HUES48 (cell line): Measurements from ENCODE around the gene NES.

Experiments used
- H3K27ac ChIP-seq: one replicate; pipeline ENCODE4 v1.7.0; 2013; ENCODE audit warnings: low read depth, low read length, inconsistent platforms
- H3K27me3 ChIP-seq: 2 replicates; pipeline ENCODE4 v1.6.1; 2013; ENCODE audit warnings: mild to moderate bottlenecking, low read length; ENCODE audit not compliant: control insufficient read depth, insufficient read depth
- H3K36me3 ChIP-seq: 2 replicates; pipeline ENCODE4 v1.6.1; 2013; ENCODE audit warnings: low read length; ENCODE audit not compliant: control insufficient read depth, insufficient read depth
- H3K4me1 ChIP-seq: 2 replicates; pipeline ENCODE4 v1.6.1; 2013; ENCODE audit warnings: mild to moderate bottlenecking, low read length; ENCODE audit not compliant: control insufficient read depth, insufficient read depth
- H3K4me3 ChIP-seq: 2 replicates; pipeline ENCODE4 v1.5.1; 2013; ENCODE audit warnings: mild to moderate bottlenecking, low read depth, low read length
- H3K9ac ChIP-seq: 2 replicates; pipeline ENCODE4 v1.6.1; 2013; ENCODE audit warnings: mild to moderate bottlenecking, low read depth, low read length, moderate library complexity
- H3K9me3 ChIP-seq: 2 replicates; pipeline ENCODE4 v1.6.1; 2013; ENCODE audit warnings: low read length; ENCODE audit not compliant: control insufficient read depth, insufficient read depth

NES gene

GRCh38 chr1:156691191-156691590 lies 14.0 kb upstream of the NES start:
- Histone ChIP-seq H3K27ac (peak overlapping the region; percentile 30), H3K36me3 (no peaks in the 10 kb centered on the region), H3K9ac (no peak overlapping the region), H3K4me1 (peaks cover 54% of the 10 kb centered on the region), H3K9me3 (no peaks in the 10 kb centered on the region), H3K27me3 (peaks cover 8% of the 10 kb centered on the region; the same call in 1 of the 2 replicates), H3K4me3 (no peak overlapping the region; the same call in 1 of the 2 replicates)

- H3K4me1 ChIP-seq, result peaks cover 54% of the 10 kb centered on the region
- no peak overlapping the region for H3K27ac ChIP-seq
- H3K4me3 ChIP-seq, result no peak overlapping the region
- peaks cover 8% of the 10 kb centered on the region; the same call in 1 of the 2 replicates for H3K27me3 ChIP-seq
- H3K9me3 ChIP-seq, result no peaks in the 10 kb centered on the region
- no peaks in the 10 kb centered on the region for H3K36me3 ChIP-seq
- H3K9ac ChIP-seq, result no peak overlapping the region
These were observed 13.4 kb upstream of the NES start for GRCh38 chr1:156690675-156691036.

- no peak overlapping the region for H3K9ac ChIP-seq
- no peaks in the 10 kb centered on the region for H3K36me3 ChIP-seq
- peaks cover 54% of the 10 kb centered on the region for H3K4me1 ChIP-seq
- peak overlapping the region; percentile 54 for H3K4me3 ChIP-seq
- peaks cover 8% of the 10 kb centered on the region; the same call in 1 of the 2 replicates for H3K27me3 ChIP-seq
- no peak overlapping the region for H3K27ac ChIP-seq
- H3K9me3 ChIP-seq, result no peaks in the 10 kb centered on the region
These were observed 12.9 kb upstream of the NES start for GRCh38 chr1:156689953-156690674.

GRCh38 chr1:156689035-156689952 lies 12.1 kb upstream of the NES start:
- Histone ChIP-seq H3K27ac (no peak overlapping the region), H3K9ac (no peak overlapping the region), H3K9me3 (no peaks in the 10 kb centered on the region), H3K27me3 (peaks cover 8% of the 10 kb centered on the region; the same call in 1 of the 2 replicates), H3K36me3 (no peaks in the 10 kb centered on the region), H3K4me1 (peaks cover 49% of the 10 kb centered on the region), H3K4me3 (peak overlapping the region; percentile 54)

- Histone ChIP-seq H3K9me3 (no peaks in the 10 kb centered on the region), H3K27ac (no peak overlapping the region), H3K36me3 (no peaks in the 10 kb centered on the region), H3K9ac (no peak overlapping the region), H3K4me1 (peaks cover 12% of the 10 kb centered on the region), H3K4me3 (no peak overlapping the region), H3K27me3 (no peaks in the 10 kb centered on the region)
These were observed 7.1 kb upstream of the NES start for GRCh38 chr1:156684227-156684782.

- Histone ChIP-seq H3K9ac (no peak overlapping the region), H3K4me3 (no peak overlapping the region), H3K27ac (no peak overlapping the region), H3K36me3 (no peaks in the 10 kb centered on the region), H3K27me3 (no peaks in the 10 kb centered on the region), H3K9me3 (no peaks in the 10 kb centered on the region), H3K4me1 (peaks cover 15% of the 10 kb centered on the region)
These were observed 5.1 kb upstream of the NES start for GRCh38 chr1:156682166-156682890.

GRCh38 chr1:156681196-156681960 lies 4.2 kb upstream of the NES start:
- Histone ChIP-seq H3K27ac (no peak overlapping the region), H3K27me3 (no peaks in the 10 kb centered on the region), H3K36me3 (no peaks in the 10 kb centered on the region), H3K4me1 (peaks cover 15% of the 10 kb centered on the region), H3K9me3 (no peaks in the 10 kb centered on the region), H3K4me3 (no peak overlapping the region), H3K9ac (no peak overlapping the region)

GRCh38 chr1:156680056-156680455 lies 2.8 kb upstream of the NES start:
- no peak overlapping the region for H3K9ac ChIP-seq
- peaks cover 27% of the 10 kb centered on the region for H3K4me1 ChIP-seq
- H3K36me3 ChIP-seq, result 0 out of 2 replicates have a peak, but pooled peaks cover under 1% of the 10 kb centered on the region
- no peaks in the 10 kb centered on the region for H3K9me3 ChIP-seq
- H3K27me3 ChIP-seq, result peaks cover 4% of the 10 kb centered on the region; the same call in 1 of the 2 replicates
- no peak overlapping the region for H3K4me3 ChIP-seq
- H3K27ac ChIP-seq, result no peak overlapping the region

GRCh38 chr1:156677616-156678596 lies 699 bp upstream of the NES start:
- H3K9ac ChIP-seq, result no peak overlapping the region
- peaks cover 44% of the 10 kb centered on the region for H3K4me1 ChIP-seq
- peaks cover 4% of the 10 kb centered on the region; the same call in 1 of the 2 replicates for H3K27me3 ChIP-seq
- H3K27ac ChIP-seq, result peak overlapping the region; percentile 71
- peak overlapping the region; percentile 73 for H3K4me3 ChIP-seq
- peaks cover 14% of the 10 kb centered on the region for H3K36me3 ChIP-seq
- H3K9me3 ChIP-seq, result no peaks in the 10 kb centered on the region
